Measurements from ENCODE around the gene CDHR5. TPM values are rescaled to one million over a fixed set of nuclear protein-coding genes. Genes with fewer than 3 reads are reported as not detected.

CDHR5 gene
- total RNA-seq, 1 donor from 2014 or later = not detected

- intact Hi-C loops (cut with DNase I) = no loop called here
Observed at GRCh38 chr11:578276-579035, 46.3 kb downstream of the CDHR5 start.

GRCh38 chr11:577611-577894 is 47.2 kb downstream of the CDHR5 start:
- H3K27ac ChIP-seq = no peak overlapping the region
- peak overlapping the region; percentile 89 for H3K4me3 ChIP-seq
- ATAC-seq = no peak
- no peaks in the 10 kb centered on the region for H3K9me3 ChIP-seq
- TF ChIP-seq CTCF (IDR thresholded peaks at IDR 0.05) = no peak
- H3K36me3 ChIP-seq = peaks cover 12% of the 10 kb centered on the region
- no peaks in the 10 kb centered on the region for H3K27me3 ChIP-seq
- intact Hi-C loops (cut with DNase I) = no loop called here
- H3K4me1 ChIP-seq = peaks cover 32% of the 10 kb centered on the region
- DNase-seq = no peak

More at GRCh38 chr11:578276-579035, 46.3 kb downstream of the CDHR5 start:
- Histone ChIP-seq H3K27ac (no peak overlapping the region), H3K4me3 (peak overlapping the region; percentile 89), H3K36me3 (peaks cover 19% of the 10 kb centered on the region), H3K9me3 (no peaks in the 10 kb centered on the region), H3K27me3 (no peaks in the 10 kb centered on the region), H3K4me1 (peaks cover 26% of the 10 kb centered on the region)
- DNase-seq (no peak), ATAC-seq (no peak)
- TF ChIP-seq CTCF (IDR thresholded peaks at IDR 0.05) = no peak

- ATAC-seq (no peak), DNase-seq (no peak)
- H3K27me3 ChIP-seq = no peaks in the 10 kb centered on the region
- H3K36me3 ChIP-seq = peaks cover 7% of the 10 kb centered on the region
- peaks cover 32% of the 10 kb centered on the region for H3K4me1 ChIP-seq
- peak overlapping the region; percentile 89 for H3K4me3 ChIP-seq
- intact Hi-C loops (cut with DNase I) = no loop called here
- no peak for TF ChIP-seq CTCF (IDR thresholded peaks at IDR 0.05)
- H3K9me3 ChIP-seq = no peaks in the 10 kb centered on the region
- H3K27ac ChIP-seq = peak overlapping the region; percentile 71
Observed at GRCh38 chr11:576811-577610, 47.7 kb downstream of the CDHR5 start.

GRCh38 chr11:575996-576768 is 48.6 kb downstream of the CDHR5 start, which contains the start of gene PHRF1:
PHRF1 (plus strand) TSS chr11:576470; CDS start chr11:581513, 5,043 bp downstream.
- Histone ChIP-seq H3K9me3 (no peaks in the 10 kb centered on the region), H3K27ac (peak within 1 kb of the TSS; percentile 97), H3K4me1 (peaks cover 32% of the 10 kb centered on the region), H3K36me3 (no peaks in the 10 kb centered on the region), H3K4me3 (peak within 1 kb of the TSS; percentile 89), H3K27me3 (no peaks in the 10 kb centered on the region)
- no peak for TF ChIP-seq CTCF (IDR thresholded peaks at IDR 0.05)
- DNase-seq = peak; percentile 99
- intact Hi-C loops (cut with DNase I) = no loop called here
- ATAC-seq = peak; percentile 91

- ATAC-seq (peak; percentile 17), DNase-seq (no peak)
- intact Hi-C loops (cut with DNase I) = no loop called here
- Histone ChIP-seq H3K9me3 (no peaks in the 10 kb centered on the region), H3K27me3 (no peaks in the 10 kb centered on the region), H3K4me1 (peaks cover 32% of the 10 kb centered on the region), H3K36me3 (no peaks in the 10 kb centered on the region), H3K27ac (peak overlapping the region; percentile 47), H3K4me3 (peak overlapping the region; percentile 70)
- TF ChIP-seq CTCF (IDR thresholded peaks at IDR 0.05) = no peak
Observed at GRCh38 chr11:575313-575995, 49.3 kb downstream of the CDHR5 start.

Data from upper lobe of right lung (tissue), 1 donor.